GM18951 (cell line): Measurements from ENCODE around the gene STARD6.

Experiments
- POLR2A ChIP-seq: IDR thresholded peaks from 4 replicates; pipeline ENCODE4 v1.6.1; 2011; ENCODE audit warnings: mild to moderate bottlenecking; ENCODE audit not compliant: insufficient read length, insufficient read depth; ENCODE audit errors: extremely low read depth
- in situ Hi-C: fragments of 300-500 bp; cut with MboI; formaldehyde crosslinking; loops from one replicate; pipeline ENCODE4 v1.12.0; 2022; ENCODE audit warnings: low sequenced_read_pairs, mixed read lengths, inconsistent platforms; ENCODE audit not compliant: unreplicated experiment

Gene STARD6

DNA sequence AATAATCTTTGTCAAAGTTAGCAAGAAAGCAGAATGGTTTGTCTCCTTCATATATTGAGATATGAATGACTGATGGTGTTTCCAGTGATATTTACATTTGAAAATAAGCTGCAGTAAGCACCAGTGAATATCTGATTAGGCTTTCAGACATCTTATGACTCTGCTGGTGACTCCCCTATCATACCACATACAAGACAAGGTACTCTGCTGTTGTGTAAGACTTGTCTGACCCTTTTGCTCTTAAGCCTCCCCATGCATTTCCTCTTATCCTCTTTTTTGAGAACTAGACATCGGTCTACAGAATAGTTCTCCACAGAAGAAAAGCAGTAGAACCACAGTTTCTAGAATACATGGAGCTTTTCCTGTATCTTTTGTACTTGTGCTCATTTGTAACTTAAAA is 79.0 kb downstream of the STARD6 start:
- no peak for TF ChIP-seq POLR2A
- in situ Hi-C loops = no loop called here

DNA sequence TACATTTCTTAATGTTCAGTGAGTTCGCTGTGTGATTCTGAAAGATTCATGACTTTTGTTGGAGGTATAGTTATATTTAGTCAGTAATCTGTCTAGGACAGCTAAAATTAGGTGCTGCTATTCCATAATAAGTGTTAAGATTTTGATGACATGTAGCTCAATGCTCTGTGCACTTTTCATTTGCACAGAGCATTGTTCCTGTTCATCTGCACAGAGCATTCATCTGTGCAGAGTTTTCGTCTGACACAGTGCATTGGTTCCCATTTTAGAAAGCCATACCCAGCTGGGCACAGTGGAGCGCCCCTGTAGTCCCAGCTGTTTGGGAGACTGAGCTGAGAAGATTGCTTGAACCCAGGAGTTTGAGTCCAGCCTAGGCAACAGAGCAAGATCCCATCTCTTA is 79.8 kb downstream of the STARD6 start:
- in situ Hi-C loops = no loop called here

More for the DNA sequence above, 79.8 kb downstream of the STARD6 start:
- TF ChIP-seq POLR2A = no peak
